Right cardiac atrium (tissue), 5 donors: ENCODE data around the gene EFNA2. TPM values are rescaled to one million over a fixed set of nuclear protein-coding genes. Genes with fewer than 3 reads are reported as not detected.

Experiments used
- ATAC-seq, 2 donors: fragments of 200-7000 bp; cut with Tn5 transposase; one replicate each; pipeline versions ENCODE4 v1.8.0 to v1.9.1; 2020; ENCODE audit warnings: moderate library complexity in 2 of 2, mild to moderate bottlenecking in 1 of 2
- DNase-seq, 3 donors: peaks; one replicate each; pipeline ENCODE4 v3.0.0-alpha.2; 2020
- H3K27ac ChIP-seq: one replicate; pipeline ENCODE4 v1.5.1; 2013; ENCODE audit warnings: mild to moderate bottlenecking, low read length, control low read depth, moderate library complexity
- H3K27me3 ChIP-seq: one replicate; pipeline ENCODE4 v1.6.1; 2013; ENCODE audit not compliant: control insufficient read depth, insufficient read depth
- H3K4me1 ChIP-seq: one replicate; pipeline ENCODE4 v1.6.1; 2013; ENCODE audit warnings: low read length; ENCODE audit not compliant: control insufficient read depth, insufficient read depth
- H3K4me3 ChIP-seq: one replicate; pipeline ENCODE4 v1.5.1; 2013; ENCODE audit warnings: low read length, control low read depth
- H3K9me3 ChIP-seq: one replicate; pipeline ENCODE4 v1.6.1; 2013; ENCODE audit warnings: low read length; ENCODE audit not compliant: control insufficient read depth
- WGBS: extraction: QIAGEN DNeasy Blood & Tissue Kit; methylation state at CpG from one replicate; pipeline ENCODE4 v1.1.7; 2013; 5-methylcytosine and 5-hydroxymethylcytosine counted together
- intact Hi-C, 4 donors: fragments of 100-400 bp; cut with DNase I; formaldehyde crosslinking; loops; one replicate each; pipeline versions ENCODE4 v1.11.0 to v1.14.0; 2022 to 2023
- polyA plus RNA-seq: library from polyadenylated mRNA; stranded (reverse); fragments of 200-250 nt; gene quantifications from one replicate; pipeline ENCODE4 v1.2.3, GENCODE V29; 2013
- total RNA-seq, 4 donors: library from RNA; stranded (reverse); fragmentation: NEBNext Ultra II Directional; extraction: Animal tissue kit (Norgen Biotek cat#: 25700); gene quantifications; one replicate each; pipeline ENCODE4 v1.2.1, GENCODE V29; 2021
- donor health status: healthy with polysubstance abuse.
- donor health status: DM: no; HTN: yes; CAD: no.
- donor health status: DM: no; HTN: no; CAD: no.
- donor health status: DM: no; HTN: yes; CAD: no; lungs with severe emphysema.
- donor health status: DM: yes; HTN: yes; CAD: no.

The EFNA2 gene
- total and polyA plus RNA-seq, 5 donors = not detected

DNA sequence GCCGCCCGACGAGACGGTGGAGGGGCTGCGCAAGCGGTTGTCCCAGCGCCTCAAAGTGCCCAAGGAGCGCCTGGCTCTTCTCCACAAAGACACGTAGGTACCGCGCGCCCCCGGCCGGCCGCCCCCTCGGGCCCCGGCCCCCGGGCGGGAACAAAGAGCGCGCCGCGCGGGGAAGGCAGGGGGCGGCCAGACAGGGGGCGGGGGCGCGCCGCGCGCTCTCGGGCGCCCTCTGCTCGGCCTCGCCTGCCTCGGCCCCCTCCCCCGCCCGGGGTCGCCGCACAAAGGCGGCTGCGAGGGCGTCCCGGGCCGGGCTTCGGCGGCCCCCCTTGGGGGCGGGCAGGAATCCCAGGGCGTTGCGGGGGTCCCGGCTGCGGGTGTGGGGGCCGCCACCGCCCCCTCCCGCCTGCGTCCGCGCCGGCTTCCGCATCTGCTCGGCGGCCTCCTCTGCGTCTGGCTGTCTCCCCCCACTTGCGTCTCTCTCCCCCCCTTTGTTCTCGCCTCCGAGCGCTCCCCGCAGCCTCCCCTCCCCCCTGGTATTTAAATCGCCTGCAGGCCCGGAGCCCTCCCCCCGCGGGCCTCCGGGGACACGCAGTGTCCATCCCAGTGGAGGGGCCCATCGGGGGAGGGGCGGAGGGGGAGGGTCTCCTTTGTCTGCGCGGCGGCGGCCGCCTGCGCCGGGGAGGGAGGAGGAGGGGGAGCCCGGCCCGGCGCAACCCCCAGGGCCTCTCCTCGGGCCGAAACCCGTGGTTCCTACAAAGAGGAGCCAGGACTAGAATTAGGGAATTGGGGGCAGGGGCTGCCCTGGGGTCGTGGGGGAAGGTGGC lies 35.0 kb upstream of the EFNA2 start:
- Histone ChIP-seq H3K4me1 (peaks cover 15% of the 10 kb centered on the region), H3K4me3 (peak overlapping the region; percentile 68), H3K27ac (peak overlapping the region; percentile 98), H3K27me3 (no peaks in the 10 kb centered on the region), H3K9me3 (no peaks in the 10 kb centered on the region)
- DNase-seq = peak; percentile 68 to 89 (median 88)
- no peak for ATAC-seq
- WGBS = 1% methylated on average over 87 of the region's 90 CpGs
- intact Hi-C loops = no loop called here

GRCh38 chr19:1251330-1252220 lies 34.1 kb upstream of the EFNA2 start:
- peak overlapping the region; percentile 68 for H3K4me3 ChIP-seq
- WGBS = 4% methylated on average over 41 of the region's 41 CpGs
- no peaks in the 10 kb centered on the region for H3K27me3 ChIP-seq
- ATAC-seq (no peak), DNase-seq (peak; percentile 78 to 93 (median 93))
- H3K27ac ChIP-seq = peak overlapping the region; percentile 98
- intact Hi-C loops = no loop called here
- no peaks in the 10 kb centered on the region for H3K9me3 ChIP-seq
- H3K4me1 ChIP-seq = peaks cover 15% of the 10 kb centered on the region

GRCh38 chr19:1252221-1252820 lies 33.4 kb upstream of the EFNA2 start:
- ATAC-seq (peak; percentile 56 to 62), DNase-seq (peak; percentile 96 to 98 (median 97))
- 1% methylated on average over 30 of the region's 30 CpGs for WGBS
- H3K27me3 ChIP-seq = no peaks in the 10 kb centered on the region
- H3K4me1 ChIP-seq = peaks cover 15% of the 10 kb centered on the region
- peak overlapping the region; percentile 68 for H3K4me3 ChIP-seq
- no peaks in the 10 kb centered on the region for H3K9me3 ChIP-seq
- H3K27ac ChIP-seq = peak overlapping the region; percentile 98
- intact Hi-C loops = no loop called here

DNA sequence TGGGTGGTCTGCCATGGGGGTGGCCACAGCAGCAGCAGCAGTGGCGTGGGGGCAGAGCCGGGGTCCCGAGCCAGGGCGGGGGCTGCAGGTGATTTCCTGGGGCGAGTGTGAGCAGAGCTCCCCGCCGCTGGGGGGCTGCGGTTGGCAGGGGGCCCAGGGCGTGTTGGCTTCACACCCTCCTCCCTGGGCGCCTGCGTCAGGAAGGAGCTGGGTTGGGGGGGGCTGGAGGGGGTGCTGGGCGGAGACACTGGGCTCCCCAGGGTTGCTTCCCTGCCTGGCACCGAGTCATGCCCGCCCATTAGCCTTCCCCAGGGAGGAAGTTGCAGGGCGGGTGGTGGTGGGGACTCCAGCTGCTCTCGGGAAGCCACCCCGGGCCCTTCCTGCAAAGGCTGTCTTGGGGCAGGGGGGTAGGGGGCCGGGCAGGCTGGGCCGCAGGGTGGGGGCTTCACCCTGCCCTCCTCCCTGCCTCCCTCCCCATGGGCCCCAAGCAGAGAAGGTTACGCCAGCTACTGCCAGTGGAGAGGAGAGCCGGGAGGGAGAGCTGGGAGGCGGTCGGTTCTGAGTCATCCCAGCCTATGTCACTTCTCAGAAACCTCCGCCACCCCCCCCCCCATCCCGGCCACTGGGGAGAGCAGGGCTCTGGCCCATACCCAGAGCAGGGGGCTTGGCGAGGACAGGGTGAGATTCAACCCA lies 32.7 kb upstream of the EFNA2 start:
- DNase-seq (peak; percentile 94 to 97 (median 96)), ATAC-seq (peak; percentile 58 to 64)
- Histone ChIP-seq H3K9me3 (no peaks in the 10 kb centered on the region), H3K27ac (peak overlapping the region; percentile 98), H3K27me3 (no peaks in the 10 kb centered on the region), H3K4me1 (peaks cover 13% of the 10 kb centered on the region), H3K4me3 (peak overlapping the region; percentile 68)
- under 1% methylated on average over 26 of the region's 26 CpGs for WGBS
- intact Hi-C loops = no loop called here

DNA sequence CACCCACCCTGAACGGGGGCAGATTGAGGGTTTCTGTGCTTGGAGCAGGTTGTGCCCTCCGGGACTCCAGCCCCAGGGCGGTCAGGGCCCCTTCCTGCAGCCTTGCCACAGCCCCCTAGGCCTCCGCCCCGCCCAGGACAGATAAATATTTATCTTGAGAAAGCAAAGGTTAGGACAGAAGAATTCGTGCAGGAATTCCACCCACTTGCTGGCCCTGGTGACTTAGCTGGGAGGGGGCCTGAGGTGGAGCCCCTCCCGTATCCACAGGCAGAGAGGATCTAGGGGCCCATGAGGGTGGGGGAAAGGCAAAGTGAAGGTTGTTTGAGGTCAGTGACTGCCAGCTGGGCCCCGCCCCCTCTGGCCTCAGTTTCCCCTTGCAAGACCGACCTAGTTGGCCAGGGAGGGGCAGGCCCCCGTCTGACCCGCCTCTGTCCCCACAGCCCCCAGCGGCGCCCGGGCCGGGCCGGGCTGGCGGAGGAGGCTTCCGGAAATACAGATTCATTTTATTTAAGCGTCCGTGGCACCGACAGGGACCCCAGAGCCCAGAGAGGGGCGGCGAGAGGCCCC lies 32.1 kb upstream of the EFNA2 start:
- Histone ChIP-seq H3K9me3 (no peaks in the 10 kb centered on the region), H3K4me3 (peak overlapping the region; percentile 68), H3K27me3 (no peaks in the 10 kb centered on the region), H3K27ac (peak overlapping the region; percentile 98), H3K4me1 (peaks cover 13% of the 10 kb centered on the region)
- intact Hi-C loops = no loop called here
- ATAC-seq = peak in 1 of 2 donors; percentile 28
- 32% methylated on average over 23 of the region's 23 CpGs for WGBS
- peak in 1 of 3 donors; percentile 78 for DNase-seq

GRCh38 chr19:1254081-1254527 lies 31.6 kb upstream of the EFNA2 start:
- ATAC-seq (no peak), DNase-seq (peak; percentile 50 to 79 (median 74))
- Histone ChIP-seq H3K4me3 (peak overlapping the region; percentile 68), H3K4me1 (peaks cover 13% of the 10 kb centered on the region), H3K9me3 (no peaks in the 10 kb centered on the region), H3K27ac (peak overlapping the region; percentile 98), H3K27me3 (no peaks in the 10 kb centered on the region)
- intact Hi-C loops = no loop called here
- WGBS = 70% methylated on average over 37 of the region's 37 CpGs

DNA sequence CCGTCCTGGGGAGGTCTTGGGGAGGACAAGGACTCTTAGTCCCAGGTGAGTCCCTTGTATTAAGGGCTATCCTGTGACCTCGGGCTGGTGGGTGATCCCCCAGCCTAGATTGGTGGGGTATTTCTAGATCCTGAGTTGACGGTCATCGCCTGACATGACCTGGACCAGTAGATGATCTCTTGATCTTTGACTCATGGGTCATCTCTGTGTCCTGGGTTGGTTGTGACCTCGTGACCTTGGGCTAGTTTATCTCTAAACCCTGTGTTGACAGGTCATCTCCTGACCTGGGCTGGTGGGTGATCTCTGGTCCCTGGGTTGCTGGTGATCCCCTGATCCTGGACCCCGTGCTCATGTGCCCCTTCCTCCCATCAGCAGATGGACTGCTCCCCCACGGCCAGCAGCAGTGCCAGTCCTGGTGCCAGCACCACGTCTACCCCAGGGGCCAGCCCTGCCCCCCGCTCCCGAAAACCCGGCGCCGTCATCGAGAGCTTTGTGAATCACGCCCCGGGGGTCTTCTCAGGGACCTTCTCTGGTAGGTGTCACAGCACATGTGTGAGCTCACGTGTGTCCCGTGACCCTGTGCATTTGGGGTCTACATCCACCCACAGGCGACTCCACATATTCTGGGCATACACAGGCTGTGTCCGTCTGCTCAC lies 31.0 kb upstream of the EFNA2 start:
- 80% methylated on average over 20 of the region's 20 CpGs for WGBS
- H3K4me3 ChIP-seq = no peak overlapping the region
- no peaks in the 10 kb centered on the region for H3K27me3 ChIP-seq
- ATAC-seq (no peak), DNase-seq (no peak)
- peak overlapping the region; percentile 98 for H3K27ac ChIP-seq
- intact Hi-C loops = no loop called here
- peaks cover 13% of the 10 kb centered on the region for H3K4me1 ChIP-seq
- H3K9me3 ChIP-seq = no peaks in the 10 kb centered on the region

DNA sequence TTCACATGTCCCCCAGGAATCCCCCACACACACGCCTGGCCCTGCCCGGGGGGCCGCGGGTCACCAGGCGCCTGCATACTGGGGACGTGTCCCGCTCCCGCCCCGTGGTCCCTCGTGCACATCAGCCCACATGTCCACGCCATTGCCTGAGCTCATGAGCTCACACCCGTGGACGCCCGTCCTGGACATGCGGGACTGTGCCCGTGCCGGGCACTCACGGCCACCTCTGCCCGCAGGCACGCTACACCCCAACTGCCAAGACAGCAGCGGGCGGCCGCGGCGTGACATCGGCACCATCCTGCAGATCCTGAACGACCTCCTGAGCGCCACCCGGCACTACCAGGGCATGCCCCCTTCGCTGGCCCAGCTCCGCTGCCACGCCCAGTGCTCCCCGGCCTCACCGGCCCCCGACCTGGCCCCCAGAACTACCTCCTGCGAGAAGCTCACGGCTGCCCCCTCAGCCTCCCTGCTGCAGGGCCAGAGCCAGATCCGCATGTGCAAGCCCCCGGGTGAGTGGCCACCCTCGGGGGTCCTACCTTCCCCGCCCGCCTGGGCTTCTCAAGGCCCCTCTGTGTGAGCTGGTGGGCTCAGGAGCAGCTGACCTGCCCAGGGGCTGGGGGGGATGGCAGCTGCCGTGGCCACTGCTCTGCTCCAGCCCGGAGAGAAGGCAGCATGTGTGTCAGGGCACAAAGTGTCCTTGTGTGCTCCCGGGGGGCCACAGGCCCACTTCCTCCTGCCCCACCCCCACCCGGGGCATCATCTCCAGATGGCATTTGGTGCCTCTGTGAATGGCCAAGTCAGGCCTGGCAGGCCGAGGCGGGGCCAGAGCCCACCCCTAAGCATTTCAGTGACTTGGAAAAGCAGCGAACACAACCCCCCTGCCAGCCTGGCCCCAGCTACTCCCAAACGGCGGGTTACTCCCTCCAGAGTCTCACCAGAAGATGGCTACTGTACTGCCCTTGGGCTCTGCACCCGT lies 30.2 kb upstream of the EFNA2 start:
- peak overlapping the region; percentile 98 for H3K27ac ChIP-seq
- DNase-seq (no peak), ATAC-seq (no peak)
- 85% methylated on average over 52 of the region's 52 CpGs for WGBS
- H3K27me3 ChIP-seq = no peaks in the 10 kb centered on the region
- peaks cover 13% of the 10 kb centered on the region for H3K4me1 ChIP-seq
- no peak overlapping the region for H3K4me3 ChIP-seq
- no peaks in the 10 kb centered on the region for H3K9me3 ChIP-seq
- intact Hi-C loops = no loop called here
